ENCODE measurements around the gene CCDC51.

DNA sequence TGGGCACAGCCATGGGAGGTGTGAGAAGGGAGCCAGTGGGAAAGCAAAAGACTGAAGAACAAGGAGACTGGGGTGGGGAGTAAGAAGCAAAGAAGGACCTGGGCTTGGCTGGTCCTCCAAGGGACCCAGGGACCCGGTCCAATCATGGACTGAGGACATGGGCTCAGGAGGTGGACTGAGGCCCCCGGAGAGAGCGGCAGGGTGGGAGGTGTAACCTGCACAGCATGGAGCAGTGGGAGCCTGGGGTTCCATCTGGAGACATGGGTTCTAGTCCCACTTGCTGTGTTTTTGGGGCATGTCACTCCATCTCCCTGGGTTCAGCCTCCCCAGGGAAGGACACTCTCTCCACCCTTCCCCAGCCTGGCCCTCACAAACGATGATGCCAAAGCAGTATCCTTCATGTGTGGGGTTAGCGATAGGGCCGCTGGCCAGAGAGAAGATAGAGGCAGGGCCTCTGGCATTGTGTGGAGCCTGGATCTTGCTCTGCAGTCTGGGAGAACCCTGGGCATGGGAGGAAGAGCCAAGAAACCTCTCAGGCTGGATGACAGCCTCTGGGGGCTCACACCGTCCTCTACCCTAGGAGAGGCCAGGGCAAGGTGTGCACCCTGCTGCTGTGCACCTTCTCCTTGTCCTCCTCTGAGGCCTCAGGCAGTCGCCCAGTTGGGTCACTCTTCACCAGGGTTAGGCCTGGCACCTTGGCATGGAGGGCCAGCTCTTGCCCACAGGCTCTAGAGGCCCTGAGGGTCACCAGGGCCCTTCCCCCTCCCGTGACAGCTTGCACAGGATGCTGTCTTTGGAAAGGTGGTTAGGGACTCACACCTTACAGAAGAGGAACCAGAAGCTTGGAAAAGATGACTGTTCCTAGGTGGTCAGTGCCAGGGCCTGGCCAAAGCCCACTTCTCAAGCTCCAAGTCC lies 41.9 kb downstream of the CCDC51 start:
- no peak for TF ChIP-seq CBX2 (IDR thresholded peaks at IDR 0.05; ENCODE audit: borderline replicate concordance, low read depth)
- no peak for TF ChIP-seq SMC3 (IDR thresholded peaks at IDR 0.05)
- no peak for TF ChIP-seq ZSCAN20 (CRISPR knock-in tag; IDR thresholded peaks at IDR 0.05)
- no peak for TF ChIP-seq RNF2 (IDR thresholded peaks at IDR 0.05; ENCODE audit: borderline replicate concordance, low read depth)
- TF ChIP-seq ESRRA (IDR thresholded peaks at IDR 0.05; ENCODE audit: borderline replicate concordance, low read length) = no peak
- no peak for TF ChIP-seq HOXB13 (CRISPR knock-in tag; IDR thresholded peaks at IDR 0.05; ENCODE audit: low read depth)
- TF ChIP-seq, protein P1, sequence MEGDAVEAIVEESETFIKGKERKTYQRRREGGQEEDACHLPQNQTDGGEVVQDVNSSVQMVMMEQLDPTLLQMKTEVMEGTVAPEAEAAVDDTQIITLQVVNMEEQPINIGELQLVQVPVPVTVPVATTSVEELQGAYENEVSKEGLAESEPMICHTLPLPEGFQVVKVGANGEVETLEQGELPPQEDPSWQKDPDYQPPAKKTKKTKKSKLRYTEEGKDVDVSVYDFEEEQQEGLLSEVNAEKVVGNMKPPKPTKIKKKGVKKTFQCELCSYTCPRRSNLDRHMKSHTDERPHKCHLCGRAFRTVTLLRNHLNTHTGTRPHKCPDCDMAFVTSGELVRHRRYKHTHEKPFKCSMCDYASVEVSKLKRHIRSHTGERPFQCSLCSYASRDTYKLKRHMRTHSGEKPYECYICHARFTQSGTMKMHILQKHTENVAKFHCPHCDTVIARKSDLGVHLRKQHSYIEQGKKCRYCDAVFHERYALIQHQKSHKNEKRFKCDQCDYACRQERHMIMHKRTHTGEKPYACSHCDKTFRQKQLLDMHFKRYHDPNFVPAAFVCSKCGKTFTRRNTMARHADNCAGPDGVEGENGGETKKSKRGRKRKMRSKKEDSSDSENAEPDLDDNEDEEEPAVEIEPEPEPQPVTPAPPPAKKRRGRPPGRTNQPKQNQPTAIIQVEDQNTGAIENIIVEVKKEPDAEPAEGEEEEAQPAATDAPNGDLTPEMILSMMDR (IDR thresholded peaks at IDR 0.05) = no peak
- TF ChIP-seq MYC (IDR thresholded peaks at IDR 0.05; ENCODE audit: borderline replicate concordance, low read length) = no peak
- TF ChIP-seq CEBPB (IDR thresholded peaks at IDR 0.05) = no peak
- TF ChIP-seq KDM5A (IDR thresholded peaks at IDR 0.05) = no peak

Data from A549 (cell line).